NOMO-1 treated with dmso at 0.1 percent for 144 hours (cell line): ENCODE data around the gene IVL.

Experiments
- DNase-seq: peaks from one replicate; lab custom pipeline; 2025; ENCODE audit not compliant: unreplicated experiment; lab: John Stamatoyannopoulos, UW

Gene IVL

GRCh38 chr1:152946651-152947256, 38.4 kb downstream of the IVL start, which contains the start of gene SPRR5:
SPRR5 (plus strand) TSS chr1:152947206; CDS start chr1:152948555, 1,349 bp downstream.
- no peak for DNase-seq

DNA sequence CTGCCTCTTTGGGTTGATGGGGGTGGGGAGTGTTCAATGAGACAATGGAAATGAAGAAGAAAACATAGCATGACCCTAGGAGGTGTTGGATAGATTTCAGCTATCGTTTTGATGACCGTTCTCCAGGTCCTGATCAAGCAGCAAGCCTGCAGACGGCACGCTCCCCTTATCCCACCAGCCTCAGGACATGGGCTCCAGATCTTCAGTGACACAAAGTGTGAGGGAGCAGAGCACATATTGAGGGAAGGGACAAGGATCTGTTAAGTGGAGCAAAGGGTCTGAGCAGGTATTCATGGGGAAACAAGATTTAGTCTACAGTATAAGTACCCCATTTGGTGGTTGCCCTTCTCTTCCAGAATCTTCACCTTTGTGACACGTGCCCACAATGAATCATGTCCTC, 43.4 kb downstream of the IVL start:
- no peak for DNase-seq

DNA sequence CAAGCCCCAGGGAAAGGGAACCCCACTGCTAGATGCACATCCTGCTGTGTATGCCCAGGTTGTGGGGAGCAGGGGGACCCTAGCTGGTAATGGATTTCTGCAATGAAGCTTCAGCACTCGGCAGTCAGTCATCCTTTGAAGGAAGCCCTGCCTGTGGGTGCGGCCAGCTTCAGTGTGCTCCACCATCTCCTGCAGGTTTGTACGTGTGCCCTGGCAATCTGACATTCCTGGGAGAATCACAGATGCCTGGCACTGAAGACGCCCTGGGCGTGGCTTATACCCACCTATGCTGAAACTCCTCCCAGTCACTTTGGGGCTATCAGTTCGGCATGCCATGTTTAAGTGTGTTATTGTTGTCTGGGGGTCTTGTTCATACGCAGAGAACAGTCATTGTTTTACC, 45.4 kb downstream of the IVL start:
- no peak for DNase-seq

- no peak for DNase-seq
Observed at GRCh38 chr1:152954436-152954835, 46.1 kb downstream of the IVL start.

GRCh38 chr1:152957561-152957960, 49.2 kb downstream of the IVL start:
- no peak for DNase-seq

- DNase-seq = no peak
Observed at GRCh38 chr1:152959273-152959672, 50.9 kb downstream of the IVL start.

DNA sequence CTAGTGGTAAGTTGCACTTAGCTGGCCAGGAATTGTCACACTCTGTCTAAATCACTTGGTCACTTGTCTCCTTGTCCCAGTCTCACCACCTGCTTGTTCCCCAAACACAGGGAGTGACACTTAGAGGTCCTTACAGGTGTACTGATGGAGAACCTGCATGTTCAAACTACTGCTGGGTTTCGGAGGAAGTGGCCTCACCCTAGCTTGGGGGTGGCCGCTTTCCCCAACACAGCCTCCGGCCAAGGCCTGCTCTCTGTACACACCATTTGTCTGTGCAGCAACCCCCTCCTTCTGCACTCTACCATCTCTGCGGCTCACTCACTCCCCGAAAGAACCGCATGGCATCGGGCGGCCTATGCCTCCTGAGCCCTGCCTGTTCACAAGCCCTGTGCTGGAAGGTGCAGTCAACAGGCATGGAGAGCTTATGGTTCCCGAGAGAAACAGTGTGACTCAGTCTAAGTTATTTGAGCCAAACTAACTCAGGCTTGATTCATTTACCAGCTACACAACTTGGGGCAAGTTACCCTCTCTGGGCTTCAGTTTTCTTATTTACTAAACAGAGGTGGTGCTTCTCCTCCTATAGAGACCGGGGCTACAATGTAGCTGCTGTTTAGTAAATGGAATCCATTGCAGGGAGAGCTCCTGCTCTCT, 51.6 kb downstream of the IVL start:
- DNase-seq = no peak

- DNase-seq = no peak
Observed at GRCh38 chr1:152960452-152961044, 52.2 kb downstream of the IVL start.
